SH-SY5Y (cell line): ENCODE data around the gene TMEM240.

Experiments used
- GATA2 ChIP-seq: IDR thresholded peaks from 2 replicates; pipeline ENCODE4 v1.6.1; 2011; ENCODE audit warnings: mild to moderate bottlenecking, low read depth, low read length
- GATA3 ChIP-seq: IDR thresholded peaks from 2 replicates; pipeline ENCODE4 v1.6.1; 2011; ENCODE audit warnings: low read depth, mild to moderate bottlenecking, low read length, moderate library complexity

The TMEM240 gene

GRCh38 chr1:1563688-1564087 lies 23.3 kb upstream of the TMEM240 start:
- TF ChIP-seq GATA3 (no peak), GATA2 (no peak)

GRCh38 chr1:1562556-1563195 lies 22.3 kb upstream of the TMEM240 start:
- TF ChIP-seq GATA2 (no peak), GATA3 (no peak)

GRCh38 chr1:1561801-1562470 lies 21.5 kb upstream of the TMEM240 start:
- TF ChIP-seq GATA2 (no peak), GATA3 (no peak)

GRCh38 chr1:1560178-1560577 lies 19.8 kb upstream of the TMEM240 start:
- TF ChIP-seq GATA3 (no peak), GATA2 (no peak)

- no peak for TF ChIP-seq GATA2
- TF ChIP-seq GATA3 = no peak
Observed at GRCh38 chr1:1559066-1559465, 18.6 kb upstream of the TMEM240 start.

- TF ChIP-seq GATA2 (no peak), GATA3 (no peak)
Observed at GRCh38 chr1:1558591-1558990, 18.2 kb upstream of the TMEM240 start.

GRCh38 chr1:1556505-1556904 lies 16.1 kb upstream of the TMEM240 start:
- no peak for TF ChIP-seq GATA3
- TF ChIP-seq GATA2 = no peak

- no peak for TF ChIP-seq GATA3
- TF ChIP-seq GATA2 = no peak
Observed at GRCh38 chr1:1554926-1555915, 14.8 kb upstream of the TMEM240 start.

- TF ChIP-seq GATA2 (no peak), GATA3 (no peak)
Observed at GRCh38 chr1:1554550-1554925, 14.1 kb upstream of the TMEM240 start.

- TF ChIP-seq GATA3 (no peak), GATA2 (no peak)
Observed at GRCh38 chr1:1553821-1554494, 13.5 kb upstream of the TMEM240 start.

- TF ChIP-seq GATA3 (no peak), GATA2 (no peak)
Observed at GRCh38 chr1:1552263-1552639, 11.8 kb upstream of the TMEM240 start.

- TF ChIP-seq GATA3 (no peak), GATA2 (no peak)
Observed at GRCh38 chr1:1551524-1552262, 11.3 kb upstream of the TMEM240 start.

GRCh38 chr1:1550591-1551432 lies 10.4 kb upstream of the TMEM240 start:
- TF ChIP-seq GATA2 = no peak
- TF ChIP-seq GATA3 = no peak
